ENCODE measurements around the gene PLCG2.

Gene PLCG2

GRCh38 chr16:81806696-81807095, 27.6 kb downstream of the PLCG2 start:
- H3K9me3 ChIP-seq (ENCODE audit: insufficient read depth, low read length, severe bottlenecking): no peaks in the 10 kb centered on the region
- H3K4me2 ChIP-seq (ENCODE audit: insufficient read depth, low read length): no peak overlapping the region
- no peak overlapping the region for H3K27ac ChIP-seq (ENCODE audit: low read length)
- no peaks in the 10 kb centered on the region for H3K4me1 ChIP-seq (ENCODE audit: insufficient read depth, low read length)
- DNase-seq (no peak), ATAC-seq (ENCODE audit: insufficient read depth, low read depth) (no peak)
- no peak overlapping the region for H2AFZ ChIP-seq (ENCODE audit: low read depth, low read length)
- no peaks in the 10 kb centered on the region for H3K79me2 ChIP-seq (ENCODE audit: insufficient read depth, low read length)
- H3K4me3 ChIP-seq (ENCODE audit: low read depth in 1 of 2, low read length in 2 of 2): no peak overlapping the region
- TF ChIP-seq EZH2 (IDR thresholded peaks at IDR 0.05; ENCODE audit: borderline replicate concordance, low read depth, low read length, severe bottlenecking): no peak
- no peak for TF ChIP-seq CTCF (IDR thresholded peaks at IDR 0.05; ENCODE audit: borderline replicate concordance, extremely low read depth, low read length, poor library complexity, severe bottlenecking)
- H3K36me3 ChIP-seq (ENCODE audit: insufficient read depth, low read length): no peaks in the 10 kb centered on the region
- no peak overlapping the region for H3K9ac ChIP-seq (ENCODE audit: low read depth, low read length)
- no peaks in the 10 kb centered on the region for H4K20me1 ChIP-seq (ENCODE audit: insufficient read depth, low read length)
- H3K27me3 ChIP-seq (ENCODE audit: insufficient read depth, low read length, poor library complexity): peaks cover 2% of the 10 kb centered on the region

- Histone ChIP-seq H3K27me3 (ENCODE audit: insufficient read depth, low read length, poor library complexity) (peaks cover 2% of the 10 kb centered on the region), H4K20me1 (ENCODE audit: insufficient read depth, low read length) (no peaks in the 10 kb centered on the region), H3K36me3 (ENCODE audit: insufficient read depth, low read length) (no peaks in the 10 kb centered on the region), H3K9ac (ENCODE audit: low read depth, low read length) (no peak overlapping the region), H3K79me2 (ENCODE audit: insufficient read depth, low read length) (no peaks in the 10 kb centered on the region), H3K4me2 (ENCODE audit: insufficient read depth, low read length) (no peak overlapping the region), H3K9me3 (ENCODE audit: insufficient read depth, low read length, severe bottlenecking) (no peaks in the 10 kb centered on the region), H3K27ac (ENCODE audit: low read length) (no peak overlapping the region), H2AFZ (ENCODE audit: low read depth, low read length) (no peak overlapping the region), H3K4me1 (ENCODE audit: insufficient read depth, low read length) (no peaks in the 10 kb centered on the region), H3K4me3 (ENCODE audit: low read depth in 1 of 2, low read length in 2 of 2) (no peak overlapping the region)
- ATAC-seq (ENCODE audit: insufficient read depth, low read depth): no peak
- TF ChIP-seq EZH2 (IDR thresholded peaks at IDR 0.05; ENCODE audit: borderline replicate concordance, low read depth, low read length, severe bottlenecking): no peak
- no peak for TF ChIP-seq CTCF (IDR thresholded peaks at IDR 0.05; ENCODE audit: borderline replicate concordance, extremely low read depth, low read length, poor library complexity, severe bottlenecking)
- no peak for DNase-seq
Measured at GRCh38 chr16:81807767-81808358, 28.8 kb downstream of the PLCG2 start.

- H3K4me3 ChIP-seq (ENCODE audit: low read depth in 1 of 2, low read length in 2 of 2): no peak overlapping the region
- peak; percentile 7 for DNase-seq
Measured at GRCh38 chr16:81808933-81809480, 29.9 kb downstream of the PLCG2 start.

More at GRCh38 chr16:81808933-81809480, 29.9 kb downstream of the PLCG2 start:
- Histone ChIP-seq H2AFZ (ENCODE audit: low read depth, low read length) (no peak overlapping the region), H3K27me3 (ENCODE audit: insufficient read depth, low read length, poor library complexity) (peaks cover 2% of the 10 kb centered on the region), H3K27ac (ENCODE audit: low read length) (no peak overlapping the region), H3K36me3 (ENCODE audit: insufficient read depth, low read length) (no peaks in the 10 kb centered on the region), H3K4me1 (ENCODE audit: insufficient read depth, low read length) (no peaks in the 10 kb centered on the region), H4K20me1 (ENCODE audit: insufficient read depth, low read length) (no peaks in the 10 kb centered on the region), H3K9ac (ENCODE audit: low read depth, low read length) (no peak overlapping the region), H3K79me2 (ENCODE audit: insufficient read depth, low read length) (no peaks in the 10 kb centered on the region), H3K9me3 (ENCODE audit: insufficient read depth, low read length, severe bottlenecking) (no peaks in the 10 kb centered on the region), H3K4me2 (ENCODE audit: insufficient read depth, low read length) (no peak overlapping the region)
- TF ChIP-seq EZH2 (IDR thresholded peaks at IDR 0.05; ENCODE audit: borderline replicate concordance, low read depth, low read length, severe bottlenecking): no peak
- TF ChIP-seq CTCF (IDR thresholded peaks at IDR 0.05; ENCODE audit: borderline replicate concordance, extremely low read depth, low read length, poor library complexity, severe bottlenecking): no peak
- peak; percentile 54; the same call in 2 of the 3 replicates for ATAC-seq (ENCODE audit: insufficient read depth, low read depth)

Data from DND-41 (cell line).